Retinal pigment epithelial cell (primary cell): Measurements from ENCODE around the gene FKBP14.
"Not testable (repeated sequence)": the region's sequence is repeated elsewhere in the genome, so short reads cannot be mapped to it uniquely, and the experiment has no call there.

ENCODE experiments used
- DNase-seq: peaks from one replicate; pipeline ENCODE4 v3.0.0-alpha.2; 2010; ENCODE audit warnings: low read depth
- H3K4me3 ChIP-seq: 2 replicates; pipeline ENCODE4 v1.5.1; 2011; ENCODE audit warnings: mild to moderate bottlenecking, low read length, control low read depth, moderate library complexity
- CTCF ChIP-seq: conservative IDR thresholded peaks from 2 replicates; pipeline ENCODE4 v1.5.1; 2011; ENCODE audit warnings: low read depth, low read length, control low read depth, inconsistent platforms

FKBP14 gene

DNA sequence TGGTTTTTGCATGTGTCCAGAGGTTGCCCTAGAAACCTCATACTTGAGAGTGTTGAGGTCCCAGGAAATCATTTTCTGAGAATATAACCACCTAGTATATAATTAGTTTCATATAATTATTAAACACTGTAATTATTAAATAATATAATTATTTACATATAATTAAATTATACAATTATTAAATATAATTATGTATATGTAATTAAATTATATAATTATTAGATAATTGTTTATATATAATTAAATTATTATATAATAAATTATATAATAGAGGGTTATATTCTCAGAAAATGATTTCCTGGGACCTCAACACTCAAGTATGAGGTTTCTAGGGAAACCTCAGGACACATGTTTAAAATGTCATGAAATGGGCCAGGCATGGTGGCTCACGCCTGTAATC is 64.5 kb downstream of the FKBP14 start:
- no peak for TF ChIP-seq CTCF
- H3K4me3 ChIP-seq = no peak overlapping the region
- no peak for DNase-seq

DNA sequence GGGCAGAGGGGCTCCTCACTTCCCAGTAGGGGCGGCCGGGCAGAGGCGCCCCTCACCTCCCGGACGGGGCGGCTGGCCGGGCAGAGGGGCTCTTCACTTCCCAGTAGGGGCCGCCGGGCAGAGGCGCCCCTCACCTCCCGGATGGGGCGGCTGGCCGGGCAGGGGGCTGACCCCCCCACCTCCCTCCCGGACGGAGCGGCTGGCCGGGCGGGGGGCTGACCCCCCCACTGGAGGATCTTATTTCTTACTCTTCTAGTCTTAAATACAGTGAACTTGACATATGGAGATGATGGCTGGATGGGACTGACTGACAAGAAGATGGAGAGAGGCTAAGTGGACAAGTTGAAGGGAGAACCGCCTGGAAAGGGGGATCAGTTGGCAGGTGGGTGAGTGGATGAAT is 64.9 kb downstream of the FKBP14 start:
- not testable (repeated sequence) for DNase-seq, H3K4me3 ChIP-seq
